Activated T-helper 17 cell treated with anti-CD3 and anti-CD28 coated beads, Interleukin-2, amount 50 U/mL, for 72 hours (primary cell): Measurements from ENCODE around the gene GSAP. TPM values are rescaled to one million over a fixed set of nuclear protein-coding genes. Genes with fewer than 3 reads are reported as not detected.
"Not testable (repeated sequence)": the region's sequence is repeated elsewhere in the genome, so short reads cannot be mapped to it uniquely, and the experiment has no call there.

ENCODE experiments used
- ATAC-seq: fragments of 150-1000 bp; cut with Tn5 transposase; replicated peaks from 2 replicates; pipeline ENCODE4 v1.10.0; 2021; ENCODE audit warnings: mild to moderate bottlenecking, moderate library complexity
- H3K27ac Mint-ChIP-seq: one replicate; pipeline ENCODE4 v1.8.0; 2022; ENCODE audit warnings: mixed read lengths
- H3K27me3 Mint-ChIP-seq: one replicate; pipeline ENCODE4 v1.8.0; 2022; ENCODE audit warnings: mixed read lengths
- H3K36me3 Mint-ChIP-seq: one replicate; pipeline ENCODE4 v1.8.0; 2022; ENCODE audit warnings: low read depth, mild to moderate bottlenecking, mixed read lengths
- H3K4me1 Mint-ChIP-seq: one replicate; pipeline ENCODE4 v1.8.0; 2022; ENCODE audit warnings: mixed read lengths
- H3K4me3 Mint-ChIP-seq: one replicate; pipeline ENCODE4 v1.8.0; 2022; ENCODE audit warnings: mild to moderate bottlenecking, mixed read lengths
- H3K9me3 Mint-ChIP-seq: one replicate; pipeline ENCODE4 v1.8.0; 2022; ENCODE audit warnings: mixed read lengths
- total RNA-seq, 2 donors: library from RNA; stranded (reverse); gene quantifications; one replicate each; pipeline ENCODE4 v1.2.3, GENCODE V29; 2022

Gene GSAP
- 1 to 10 TPM; 1.1 to 2.9 TPM for total RNA-seq

DNA sequence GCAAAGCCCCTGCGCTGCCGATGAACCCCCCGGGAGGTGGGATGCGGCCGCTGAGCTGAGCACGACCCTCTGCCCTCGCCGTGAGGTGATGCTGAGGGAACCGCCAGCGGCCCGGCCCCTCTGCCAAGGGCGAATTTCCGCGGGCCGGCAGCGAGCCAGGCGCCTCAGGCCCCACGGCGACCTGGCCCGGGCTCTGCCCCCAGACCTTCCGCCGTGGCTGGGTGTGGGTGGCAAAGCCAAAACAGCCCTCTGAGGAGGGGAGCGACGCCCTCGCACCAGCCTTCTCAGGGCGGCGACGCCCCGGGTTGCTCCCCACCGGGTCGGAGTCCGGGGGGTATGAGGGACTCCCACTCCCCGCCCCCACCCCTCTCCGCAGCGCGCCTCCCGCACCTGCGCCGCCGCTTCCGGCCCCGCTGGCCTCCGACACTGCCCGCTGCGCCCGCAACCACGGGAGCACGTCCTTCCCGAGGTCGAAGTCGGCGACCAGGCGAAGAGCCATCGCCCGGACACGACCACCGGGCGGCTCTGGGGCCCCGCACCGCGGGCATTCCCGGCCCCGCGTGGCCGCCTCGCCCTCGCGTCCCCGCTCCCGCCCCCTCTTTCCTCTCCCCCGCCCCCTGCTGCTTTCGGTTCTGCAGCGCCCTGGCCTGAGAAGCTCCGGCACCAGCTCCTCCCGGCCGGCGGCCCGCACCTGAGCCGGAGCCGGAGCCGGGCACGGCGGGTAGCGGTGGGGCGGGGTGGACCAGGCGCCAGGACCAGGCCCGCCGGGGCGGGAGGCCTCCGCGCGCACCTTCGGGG, at the start of gene GSAP:
Gene GSAP, minus strand, starts transcription at position 527 of the 798 bp plus-strand sequence. Its CDS starts 28 bp downstream, at position 499.
- H3K27me3 Mint-ChIP-seq, result peaks cover 9% of the 10 kb centered on the region
- H3K4me3 Mint-ChIP-seq, result peak within 1 kb of the TSS; percentile 65
- no peaks in the 10 kb centered on the region for H3K9me3 Mint-ChIP-seq
- H3K27ac Mint-ChIP-seq, result no peak within 1 kb of the TSS
- peaks cover 14% of the 10 kb centered on the region for H3K4me1 Mint-ChIP-seq
- no peaks in the 10 kb centered on the region for H3K36me3 Mint-ChIP-seq
- peak; percentile 61 for ATAC-seq

DNA sequence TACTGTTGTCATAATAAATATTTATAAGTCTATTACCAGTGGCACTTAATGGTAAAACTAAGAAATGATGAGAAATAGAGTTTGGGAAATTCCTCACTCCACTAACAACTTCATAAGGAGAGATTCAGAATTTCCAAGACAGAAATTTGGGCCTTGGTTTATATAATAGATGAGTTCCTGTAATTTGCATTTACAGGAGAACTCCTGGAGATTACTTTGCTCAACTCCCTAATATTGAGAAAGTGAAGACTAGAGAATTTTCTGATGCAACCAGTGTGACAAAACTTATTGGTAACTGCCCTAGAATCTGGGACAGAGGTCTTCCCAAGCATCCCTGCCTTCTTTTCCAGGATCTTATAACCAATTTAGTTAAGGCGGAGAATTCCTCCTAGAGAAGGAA, 49.1 kb upstream of the GSAP start:
- no peak for ATAC-seq
- Mint-ChIP-seq H3K27me3 (no peaks in the 10 kb centered on the region), H3K36me3 (no peaks in the 10 kb centered on the region), H3K27ac (no peak overlapping the region), H3K4me1 (peaks cover 12% of the 10 kb centered on the region), H3K9me3 (no peaks in the 10 kb centered on the region), H3K4me3 (no peak overlapping the region)

GRCh38 chr7:77464589-77464988, 48.4 kb upstream of the GSAP start:
- H3K36me3 Mint-ChIP-seq, result no peaks in the 10 kb centered on the region
- ATAC-seq, result peak; percentile 22
- H3K27ac Mint-ChIP-seq, result peak overlapping the region; percentile 0

GRCh38 chr7:77463632-77464031, 47.5 kb upstream of the GSAP start:
- not testable (repeated sequence) for H3K27me3 Mint-ChIP-seq, H3K36me3 Mint-ChIP-seq, H3K4me3 Mint-ChIP-seq, H3K9me3 Mint-ChIP-seq
- Mint-ChIP-seq H3K27ac (peak overlapping the region; percentile 0), H3K4me1 (peaks cover 12% of the 10 kb centered on the region)
- ATAC-seq, result peak; percentile 95

More at GRCh38 chr7:77464589-77464988, 48.4 kb upstream of the GSAP start:
- H3K4me1 Mint-ChIP-seq, result peaks cover 12% of the 10 kb centered on the region
- no peaks in the 10 kb centered on the region for H3K27me3 Mint-ChIP-seq
- no peak overlapping the region for H3K4me3 Mint-ChIP-seq
- no peaks in the 10 kb centered on the region for H3K9me3 Mint-ChIP-seq

DNA sequence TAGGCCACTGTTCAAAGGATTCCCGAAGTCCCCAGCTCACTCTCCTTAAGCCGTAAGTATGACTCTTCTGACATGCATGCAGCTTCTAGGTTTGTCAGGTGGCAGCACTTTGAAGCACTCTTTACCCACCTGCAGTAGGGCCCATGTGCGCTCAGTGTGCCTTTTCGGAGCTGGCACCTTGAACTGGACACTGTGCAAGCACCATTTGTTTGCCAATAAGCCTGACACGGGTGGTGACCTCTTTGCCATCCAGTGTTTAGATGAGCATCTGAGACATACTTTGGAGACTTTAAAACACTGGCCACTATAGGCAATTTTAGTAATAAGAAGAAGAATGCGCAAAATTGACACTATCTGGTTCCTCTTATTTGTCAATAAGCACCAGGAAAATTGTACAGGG, 45.7 kb upstream of the GSAP start:
- no peaks in the 10 kb centered on the region for H3K9me3 Mint-ChIP-seq
- peaks cover 12% of the 10 kb centered on the region for H3K4me1 Mint-ChIP-seq
- no peak overlapping the region for H3K27ac Mint-ChIP-seq
- ATAC-seq, result no peak
- H3K27me3 Mint-ChIP-seq, result no peaks in the 10 kb centered on the region
- no peak overlapping the region for H3K4me3 Mint-ChIP-seq
- H3K36me3 Mint-ChIP-seq, result no peaks in the 10 kb centered on the region

- H3K4me1 Mint-ChIP-seq, result peaks cover 12% of the 10 kb centered on the region
- no peaks in the 10 kb centered on the region for H3K36me3 Mint-ChIP-seq
- H3K27me3 Mint-ChIP-seq, result no peaks in the 10 kb centered on the region
- H3K4me3 Mint-ChIP-seq, result no peak overlapping the region
- no peak overlapping the region for H3K27ac Mint-ChIP-seq
- no peak for ATAC-seq
- no peaks in the 10 kb centered on the region for H3K9me3 Mint-ChIP-seq
Measured at GRCh38 chr7:77461246-77461645, 45.1 kb upstream of the GSAP start.

GRCh38 chr7:77460057-77460486, 43.9 kb upstream of the GSAP start:
- no peaks in the 10 kb centered on the region for H3K36me3 Mint-ChIP-seq
- no peak overlapping the region for H3K27ac Mint-ChIP-seq
- no peaks in the 10 kb centered on the region for H3K27me3 Mint-ChIP-seq
- H3K4me1 Mint-ChIP-seq, result peaks cover 12% of the 10 kb centered on the region
- no peak overlapping the region for H3K4me3 Mint-ChIP-seq
- peaks cover under 1% of the 10 kb centered on the region for H3K9me3 Mint-ChIP-seq
- no peak for ATAC-seq

GRCh38 chr7:77459311-77459726, 43.2 kb upstream of the GSAP start:
- Mint-ChIP-seq H3K36me3 (no peaks in the 10 kb centered on the region), H3K4me3 (no peak overlapping the region), H3K9me3 (peaks cover 3% of the 10 kb centered on the region), H3K27me3 (no peaks in the 10 kb centered on the region), H3K4me1 (peaks cover 6% of the 10 kb centered on the region), H3K27ac (no peak overlapping the region)
- no peak for ATAC-seq

GRCh38 chr7:77458786-77459185, 42.6 kb upstream of the GSAP start:
- Mint-ChIP-seq H3K9me3 (peaks cover 3% of the 10 kb centered on the region), H3K4me1 (peaks cover 3% of the 10 kb centered on the region), H3K27ac (no peak overlapping the region), H3K36me3 (no peaks in the 10 kb centered on the region), H3K4me3 (no peak overlapping the region), H3K27me3 (no peaks in the 10 kb centered on the region)
- no peak for ATAC-seq

DNA sequence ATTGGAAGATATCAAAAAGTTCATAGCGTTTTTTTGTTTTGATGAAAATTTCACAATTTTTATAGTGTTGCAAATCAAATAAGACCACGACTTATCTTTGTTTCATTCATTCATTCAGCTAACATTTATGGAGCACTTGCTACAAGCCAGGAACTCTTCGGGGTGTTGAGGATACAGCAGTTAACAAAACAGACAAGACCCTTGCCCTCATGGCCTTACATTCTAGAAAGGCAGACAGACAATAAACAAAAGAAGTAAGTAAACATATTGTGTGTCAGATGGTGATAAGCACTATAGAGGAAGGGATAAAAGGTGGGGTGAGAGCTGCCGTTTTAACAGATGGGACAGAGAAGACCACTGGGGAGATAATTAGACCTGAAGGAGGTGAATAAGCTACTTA, 41.6 kb upstream of the GSAP start:
- no peak for ATAC-seq
- Mint-ChIP-seq H3K36me3 (no peaks in the 10 kb centered on the region), H3K4me3 (no peak overlapping the region), H3K27me3 (no peaks in the 10 kb centered on the region), H3K27ac (no peak overlapping the region), H3K9me3 (peaks cover 3% of the 10 kb centered on the region), H3K4me1 (no peaks in the 10 kb centered on the region)

GRCh38 chr7:77456696-77457095, 40.5 kb upstream of the GSAP start:
- no peak overlapping the region for H3K4me3 Mint-ChIP-seq
- no peak overlapping the region for H3K27ac Mint-ChIP-seq
- no peaks in the 10 kb centered on the region for H3K36me3 Mint-ChIP-seq
- no peak for ATAC-seq
- H3K4me1 Mint-ChIP-seq, result peaks cover 2% of the 10 kb centered on the region
- no peaks in the 10 kb centered on the region for H3K27me3 Mint-ChIP-seq
- H3K9me3 Mint-ChIP-seq, result peaks cover 3% of the 10 kb centered on the region

DNA sequence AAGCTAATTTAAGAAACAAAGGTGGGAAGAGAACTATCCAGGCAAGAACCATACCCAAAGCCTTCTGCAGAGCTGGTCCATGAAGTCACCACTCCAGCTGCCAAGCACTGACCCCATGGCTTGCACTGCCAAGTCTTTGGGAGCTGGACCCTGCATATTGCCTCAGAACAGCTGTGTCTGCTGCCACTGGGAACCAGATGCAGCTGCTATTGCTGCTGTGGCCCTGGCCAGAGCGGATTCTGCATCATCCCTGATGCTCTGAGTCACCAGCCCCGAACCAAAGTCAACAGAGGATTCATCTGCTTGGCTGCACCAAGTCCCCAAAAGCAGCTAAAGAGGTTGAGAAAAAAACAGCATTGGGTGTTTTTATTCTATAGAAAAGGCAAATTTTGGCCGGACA, 39.2 kb upstream of the GSAP start:
- Mint-ChIP-seq H3K9me3 (peaks cover 3% of the 10 kb centered on the region), H3K27ac (no peak overlapping the region), H3K36me3 (no peaks in the 10 kb centered on the region), H3K27me3 (no peaks in the 10 kb centered on the region), H3K4me3 (no peak overlapping the region), H3K4me1 (peaks cover 4% of the 10 kb centered on the region)
- ATAC-seq, result no peak

DNA sequence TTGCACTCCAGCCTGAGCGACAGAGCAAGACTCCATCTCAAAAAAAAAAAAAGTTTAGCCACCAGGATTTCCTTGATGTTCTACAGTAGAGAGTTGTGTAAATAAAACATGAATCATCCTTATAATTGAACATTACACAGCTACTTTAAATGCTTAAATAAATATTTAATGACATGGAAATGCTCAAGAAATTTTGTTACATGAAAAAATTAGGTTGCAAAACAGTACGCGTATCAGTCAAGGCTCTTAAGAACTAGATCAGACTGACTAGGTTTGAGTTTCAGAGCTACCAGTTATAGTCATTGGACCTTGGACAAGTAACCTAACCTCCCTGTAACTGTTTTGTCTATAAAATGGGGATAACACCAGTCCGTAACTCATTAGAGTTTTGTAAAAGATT, 38.7 kb upstream of the GSAP start:
- Mint-ChIP-seq H3K27ac (no peak overlapping the region), H3K9me3 (peaks cover 3% of the 10 kb centered on the region), H3K4me3 (no peak overlapping the region), H3K27me3 (no peaks in the 10 kb centered on the region), H3K4me1 (peaks cover 4% of the 10 kb centered on the region), H3K36me3 (no peaks in the 10 kb centered on the region)
- ATAC-seq, result no peak

DNA sequence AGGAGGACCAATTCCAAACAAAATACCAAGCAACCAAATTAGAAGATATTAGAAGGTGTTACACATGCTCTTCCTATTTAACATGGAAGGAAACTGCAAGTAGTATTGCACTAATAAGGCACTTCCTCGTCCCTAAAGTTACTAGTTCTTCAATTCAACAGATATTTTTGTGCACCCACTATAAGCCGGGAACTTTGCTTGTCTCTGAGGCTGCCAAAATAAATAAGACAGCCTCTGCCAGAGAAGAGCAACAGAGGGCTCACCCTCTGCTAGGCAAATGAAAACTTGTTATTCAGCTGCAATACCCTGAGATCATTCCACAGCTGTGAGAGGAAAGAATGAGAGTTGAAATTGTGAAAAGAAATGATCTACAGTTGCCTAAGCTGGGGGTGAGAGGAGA, 37.4 kb upstream of the GSAP start:
- Mint-ChIP-seq H3K27me3 (no peaks in the 10 kb centered on the region), H3K4me3 (no peak overlapping the region), H3K4me1 (peaks cover 4% of the 10 kb centered on the region), H3K36me3 (no peaks in the 10 kb centered on the region), H3K27ac (no peak overlapping the region), H3K9me3 (peaks cover 3% of the 10 kb centered on the region)
- ATAC-seq, result no peak

- H3K4me3 Mint-ChIP-seq, H3K27ac Mint-ChIP-seq, H3K4me1 Mint-ChIP-seq, ATAC-seq, H3K27me3 Mint-ChIP-seq, H3K9me3 Mint-ChIP-seq, H3K36me3 Mint-ChIP-seq: not testable (repeated sequence)
Measured at GRCh38 chr7:77451950-77452349, 35.8 kb upstream of the GSAP start.
